AG04449 (cell line): ENCODE results near the gene TBC1D19.
"Not testable (repeated sequence)": the region's sequence is repeated elsewhere in the genome, so short reads cannot be mapped to it uniquely, and the experiment has no call there.

Source experiments
- CTCF ChIA-PET: fragments of 350-600 bp; formaldehyde crosslinking; extraction: SDS; loops from one replicate; lab custom pipeline; 2021; ENCODE audit warnings: antibody characterized with exemption; lab: Yijun Ruan, JAX
- POLR2A ChIA-PET: fragments of 400-600, 350-600 bp; formaldehyde crosslinking; extraction: SDS; loops from one replicate; lab custom pipeline; 2020; ENCODE audit warnings: antibody characterized with exemption, inconsistent platforms; lab: Yijun Ruan, JAX
- DNase-seq: peaks from one replicate; pipeline ENCODE4 v3.0.0-alpha.2; 2010; ENCODE audit warnings: low read depth, low spot score
- H3K4me3 ChIP-seq: 2 replicates; pipeline ENCODE4 v1.5.1; 2011; ENCODE audit warnings: low read depth, mild to moderate bottlenecking, control low read depth, low read length
- TF ChIP-seq, protein P1 (sequence below): IDR thresholded peaks from one replicate; pipeline ENCODE4 v1.5.1; 2011; ENCODE audit warnings: mild to moderate bottlenecking, moderate library complexity, low read length, control low read depth, inconsistent platforms; ENCODE audit not compliant: insufficient read depth; ENCODE audit errors: missing control alignments

TBC1D19 gene

GRCh38 chr4:26621366-26621765, 37.5 kb downstream of the TBC1D19 start:
- ChIA-PET CTCF (no interaction called here), POLR2A (no interaction called here)
- no peak overlapping the region for H3K4me3 ChIP-seq
- TF ChIP-seq, protein P1, sequence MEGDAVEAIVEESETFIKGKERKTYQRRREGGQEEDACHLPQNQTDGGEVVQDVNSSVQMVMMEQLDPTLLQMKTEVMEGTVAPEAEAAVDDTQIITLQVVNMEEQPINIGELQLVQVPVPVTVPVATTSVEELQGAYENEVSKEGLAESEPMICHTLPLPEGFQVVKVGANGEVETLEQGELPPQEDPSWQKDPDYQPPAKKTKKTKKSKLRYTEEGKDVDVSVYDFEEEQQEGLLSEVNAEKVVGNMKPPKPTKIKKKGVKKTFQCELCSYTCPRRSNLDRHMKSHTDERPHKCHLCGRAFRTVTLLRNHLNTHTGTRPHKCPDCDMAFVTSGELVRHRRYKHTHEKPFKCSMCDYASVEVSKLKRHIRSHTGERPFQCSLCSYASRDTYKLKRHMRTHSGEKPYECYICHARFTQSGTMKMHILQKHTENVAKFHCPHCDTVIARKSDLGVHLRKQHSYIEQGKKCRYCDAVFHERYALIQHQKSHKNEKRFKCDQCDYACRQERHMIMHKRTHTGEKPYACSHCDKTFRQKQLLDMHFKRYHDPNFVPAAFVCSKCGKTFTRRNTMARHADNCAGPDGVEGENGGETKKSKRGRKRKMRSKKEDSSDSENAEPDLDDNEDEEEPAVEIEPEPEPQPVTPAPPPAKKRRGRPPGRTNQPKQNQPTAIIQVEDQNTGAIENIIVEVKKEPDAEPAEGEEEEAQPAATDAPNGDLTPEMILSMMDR, result no peak
- DNase-seq, result no peak

DNA sequence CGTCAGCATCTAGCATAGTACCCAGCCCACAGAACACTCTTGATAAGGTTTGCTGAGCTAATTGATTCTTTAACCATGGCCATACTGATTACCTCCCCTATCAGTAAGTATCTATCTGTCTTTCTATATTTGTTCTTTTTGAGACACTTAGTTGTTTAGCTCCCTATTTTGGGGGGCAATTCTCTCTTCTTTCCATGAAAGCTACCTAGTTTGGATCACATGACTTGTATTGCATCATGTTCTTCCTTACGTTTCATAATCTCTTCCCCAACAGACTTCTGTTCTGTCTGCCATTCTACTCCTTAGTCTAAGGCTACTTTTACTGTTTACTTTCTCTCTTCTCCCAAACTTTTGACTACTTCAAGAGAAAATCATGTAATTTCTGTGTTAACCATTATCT, 39.0 kb downstream of the TBC1D19 start:
- TF ChIP-seq, protein P1, result no peak
- no peak overlapping the region for H3K4me3 ChIP-seq
- no peak for DNase-seq
- POLR2A ChIA-PET, result no interaction called here
- CTCF ChIA-PET, result no interaction called here

DNA sequence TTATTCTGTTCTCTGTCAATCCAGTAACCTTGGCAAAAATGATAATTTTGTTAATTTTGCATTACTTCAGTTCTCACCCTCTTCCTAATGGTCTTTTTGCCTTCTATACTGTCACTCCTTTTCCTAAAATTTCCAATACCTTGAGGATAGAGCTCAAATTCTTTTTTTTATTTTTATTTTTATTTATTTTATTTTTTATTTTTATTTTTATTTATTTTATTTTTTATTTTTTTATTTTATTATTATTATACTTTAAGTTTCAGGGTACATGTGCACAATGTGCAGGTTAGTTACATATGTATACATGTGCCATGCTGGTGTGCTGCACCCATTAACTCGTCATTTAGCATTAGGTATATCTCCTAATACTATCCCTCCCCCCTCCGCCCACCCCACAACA, 42.8 kb downstream of the TBC1D19 start:
- POLR2A ChIA-PET, CTCF ChIA-PET, H3K4me3 ChIP-seq, DNase-seq: not testable (repeated sequence)

DNA sequence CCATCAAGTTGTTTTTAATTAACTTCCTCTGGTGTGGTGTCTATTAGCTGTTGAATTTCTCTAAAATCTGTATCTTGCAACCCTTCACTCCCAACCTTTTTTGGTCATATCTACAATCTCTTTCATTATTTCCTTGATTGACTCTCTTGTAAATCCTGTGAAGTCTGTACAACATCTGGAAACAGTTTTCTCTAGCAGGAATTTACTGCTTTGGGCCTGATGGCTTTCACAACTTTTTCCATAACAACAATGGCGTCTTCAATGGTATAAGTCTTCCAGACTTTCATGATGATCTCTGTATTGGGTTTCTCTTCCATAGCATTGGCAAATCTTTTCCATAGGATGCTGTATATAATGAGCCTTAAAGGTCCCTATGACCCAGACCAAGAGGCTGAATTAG, 49.0 kb downstream of the TBC1D19 start:
- CTCF ChIA-PET, result no interaction called here
- POLR2A ChIA-PET, result no interaction called here

GRCh38 chr4:26634237-26634636, 50.4 kb downstream of the TBC1D19 start:
- no peak overlapping the region for H3K4me3 ChIP-seq
- CTCF ChIA-PET, result no interaction called here
- TF ChIP-seq, protein P1, result no peak
- POLR2A ChIA-PET, result no interaction called here
- no peak for DNase-seq

More for the DNA sequence above, 49.0 kb downstream of the TBC1D19 start:
- TF ChIP-seq, protein P1, result no peak
- DNase-seq, result no peak
- H3K4me3 ChIP-seq, result no peak overlapping the region

DNA sequence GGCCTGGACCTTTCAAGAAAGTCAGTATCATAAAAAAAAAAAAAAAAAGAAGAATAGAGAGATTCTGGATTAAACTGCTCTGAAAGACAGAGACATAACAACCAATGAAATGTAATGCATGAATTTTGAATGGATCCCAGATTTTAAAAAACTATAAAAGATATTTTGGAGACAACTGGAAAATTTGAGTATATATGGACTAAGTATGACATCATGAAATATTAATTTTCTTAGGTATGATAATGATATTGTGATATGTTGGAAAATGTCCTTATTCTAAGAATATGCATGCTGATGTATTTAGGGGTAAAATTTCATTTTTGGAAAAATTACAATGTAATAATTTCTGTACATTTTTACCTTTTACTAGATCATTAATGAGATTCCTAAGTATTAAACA, 52.6 kb downstream of the TBC1D19 start:
- ChIA-PET POLR2A (no interaction called here), CTCF (no interaction called here)
- no peak overlapping the region for H3K4me3 ChIP-seq
- DNase-seq, result no peak
- TF ChIP-seq, protein P1, result no peak

GRCh38 chr4:26640639-26641038, 56.8 kb downstream of the TBC1D19 start:
- POLR2A ChIA-PET, DNase-seq: not testable (repeated sequence)
- CTCF ChIA-PET, result interaction anchor here (1.2 kb wide), 1 partner anchor 32 kb away, joined by 3 read pairs; no protein-coding TSS in a partner anchor

More at GRCh38 chr4:26640639-26641038, 56.8 kb downstream of the TBC1D19 start:
- H3K4me3 ChIP-seq, result not testable (repeated sequence)
